Loucy (cell line): ENCODE measurements around the gene COP1.
"Not testable (repeated sequence)": the region's sequence is repeated elsewhere in the genome, so short reads cannot be mapped to it uniquely, and the experiment has no call there.

Experiments used
- H2AFZ ChIP-seq: fragments of 200-600 bp; sonication (generic); 2 replicates; pipeline ENCODE4 v1.6.0; 2016; ENCODE audit warnings: antibody characterized with exemption, mild to moderate bottlenecking, low read length, moderate library complexity
- H3F3A ChIP-seq: fragments of 200-600 bp; 2 replicates; pipeline ENCODE4 v1.6.0; 2016; ENCODE audit warnings: antibody characterized with exemption, low read depth, mild to moderate bottlenecking
- H3K27me3 ChIP-seq: fragments of 200-600 bp; sonication (generic); 2 replicates; pipeline ENCODE4 v1.6.1; 2014; ENCODE audit warnings: low read length, mild to moderate bottlenecking; ENCODE audit not compliant: insufficient read depth, poor library complexity, severe bottlenecking
- H3K36me3 ChIP-seq: fragments of 200-600 bp; sonication (generic); 2 replicates; pipeline ENCODE4 v1.6.1; 2016; ENCODE audit warnings: low read length; ENCODE audit not compliant: insufficient read depth
- H3K4me1 ChIP-seq: fragments of 200-600 bp; sonication (generic); 2 replicates; pipeline ENCODE4 v1.5.1; 2014; ENCODE audit warnings: low read length, mild to moderate bottlenecking; ENCODE audit not compliant: insufficient read depth, poor library complexity, severe bottlenecking
- H3K4me2 ChIP-seq: fragments of 200-600 bp; sonication (generic); 2 replicates; pipeline ENCODE4 v1.6.0; 2014; ENCODE audit warnings: antibody characterized with exemption, low read length, low read depth, mild to moderate bottlenecking; ENCODE audit not compliant: poor library complexity, severe bottlenecking
- H3K4me3 ChIP-seq: fragments of 200-600 bp; sonication (generic); 2 replicates; pipeline ENCODE4 v1.5.1; 2014; ENCODE audit warnings: low read length, mild to moderate bottlenecking, mixed read lengths; ENCODE audit not compliant: poor library complexity, severe bottlenecking
- H3K79me2 ChIP-seq: fragments of 200-600 bp; sonication (generic); 2 replicates; pipeline ENCODE4 v1.6.1; 2014; ENCODE audit warnings: low read length; ENCODE audit not compliant: insufficient read depth
- H3K9ac ChIP-seq: fragments of 200-600 bp; sonication (generic); 2 replicates; pipeline ENCODE4 v1.6.0; 2014; ENCODE audit warnings: mild to moderate bottlenecking, low read depth, low read length, moderate library complexity; ENCODE audit not compliant: poor library complexity, severe bottlenecking
- H3K9me2 ChIP-seq: fragments of 200-600 bp; sonication (generic); replicated peaks from 2 replicates; pipeline ENCODE4 v1.6.1; 2016; ENCODE audit warnings: low read depth, low read length, mixed read lengths
- H3K9me3 ChIP-seq: fragments of 200-600 bp; sonication (generic); 2 replicates; pipeline ENCODE4 v1.6.1; 2014; ENCODE audit warnings: mild to moderate bottlenecking, antibody characterized with exemption, low read length, low read depth; ENCODE audit not compliant: insufficient read depth
- H4K20me1 ChIP-seq: fragments of 200-600 bp; sonication (generic); 2 replicates; pipeline ENCODE4 v1.6.0; 2014; ENCODE audit warnings: antibody characterized with exemption, low read length, mild to moderate bottlenecking; ENCODE audit not compliant: insufficient read depth, poor library complexity, severe bottlenecking
- CTCF ChIP-seq: fragments of 200-600 bp; sonication (generic); conservative IDR thresholded peaks from 2 replicates; pipeline ENCODE4 v1.5.1; 2014; ENCODE audit warnings: mild to moderate bottlenecking, antibody characterized with exemption, low read length
- EZH2phosphoT487 ChIP-seq: fragments of 200-600 bp; IDR thresholded peaks from 2 replicates; pipeline ENCODE4 v1.6.1; 2018; ENCODE audit warnings: antibody characterized with exemption, mild to moderate bottlenecking, moderate library complexity, borderline replicate concordance

The COP1 gene

DNA sequence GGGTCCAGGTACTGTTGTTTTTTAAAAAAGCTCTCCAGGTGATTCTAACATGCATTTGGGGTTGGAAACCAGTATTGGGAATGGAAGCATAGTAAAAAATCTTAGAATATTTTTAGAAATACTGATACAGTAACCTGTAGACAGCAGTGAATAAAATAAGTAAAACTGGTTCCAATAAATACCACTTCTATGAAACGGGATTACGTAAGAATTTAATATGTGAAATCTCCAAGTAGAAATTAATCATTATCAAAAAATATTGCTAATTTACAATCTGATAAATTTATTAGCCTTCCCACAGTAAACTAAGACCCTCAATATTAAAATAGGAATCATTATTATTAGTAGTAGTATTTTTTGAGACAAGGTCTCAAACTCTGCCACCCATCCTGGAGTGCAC is 177.5 kb downstream of the COP1 start:
- no peak overlapping the region for H3K4me2 ChIP-seq
- H3K9ac ChIP-seq = no peak overlapping the region
- H3K4me1 ChIP-seq = no peaks in the 10 kb centered on the region
- no peaks in the 10 kb centered on the region for H3K79me2 ChIP-seq
- H3K9me3 ChIP-seq = no peaks in the 10 kb centered on the region
- no peaks in the 10 kb centered on the region for H3F3A ChIP-seq
- no peaks in the 10 kb centered on the region for H3K9me2 ChIP-seq
- H3K36me3 ChIP-seq = peaks cover 29% of the 10 kb centered on the region; the same call in 1 of the 2 replicates
- TF ChIP-seq CTCF = no peak
- TF ChIP-seq EZH2phosphoT487 = no peak
- no peaks in the 10 kb centered on the region for H3K27me3 ChIP-seq
- H4K20me1 ChIP-seq = no peaks in the 10 kb centered on the region
- H3K4me3 ChIP-seq = no peak overlapping the region
- no peak overlapping the region for H2AFZ ChIP-seq

GRCh38 chr1:176029155-176029554 is 177.9 kb downstream of the COP1 start:
- H3K9me2 ChIP-seq = no peaks in the 10 kb centered on the region
- no peak overlapping the region for H3K4me3 ChIP-seq

DNA sequence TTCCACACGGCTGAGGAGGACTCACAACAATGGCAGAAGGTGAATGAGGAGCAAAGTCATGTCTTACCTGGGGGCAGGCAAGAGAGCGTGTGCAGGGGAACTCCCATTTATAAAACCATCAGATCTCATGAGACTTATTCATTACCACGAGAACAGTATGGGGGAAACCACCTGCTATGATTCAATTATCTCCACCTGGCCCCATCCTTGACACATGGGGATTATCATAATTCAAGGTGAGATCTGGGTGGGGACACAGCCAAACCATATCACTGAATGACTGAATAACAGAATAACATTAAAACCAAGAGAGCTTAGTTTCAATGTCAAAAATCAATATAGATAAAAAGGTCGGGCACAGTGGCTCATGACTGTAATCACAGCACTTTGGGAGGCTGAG is 179.2 kb downstream of the COP1 start:
- H3K4me3 ChIP-seq, H3K9ac ChIP-seq, H3F3A ChIP-seq, H3K9me2 ChIP-seq, H4K20me1 ChIP-seq, H2AFZ ChIP-seq, H3K27me3 ChIP-seq, H3K79me2 ChIP-seq, H3K9me3 ChIP-seq, H3K4me2 ChIP-seq, H3K4me1 ChIP-seq: not testable (repeated sequence)
- peaks cover 36% of the 10 kb centered on the region; the same call in 1 of the 2 replicates for H3K36me3 ChIP-seq

More at GRCh38 chr1:176029155-176029554, 177.9 kb downstream of the COP1 start:
- no peaks in the 10 kb centered on the region for H3K79me2 ChIP-seq
- TF ChIP-seq EZH2phosphoT487 (no peak), CTCF (no peak)
- no peak overlapping the region for H3K9ac ChIP-seq
- H2AFZ ChIP-seq = no peak overlapping the region
- H3K27me3 ChIP-seq = no peaks in the 10 kb centered on the region
- no peaks in the 10 kb centered on the region for H3K4me1 ChIP-seq
- no peaks in the 10 kb centered on the region for H3F3A ChIP-seq
- H3K9me3 ChIP-seq = no peaks in the 10 kb centered on the region
- no peak overlapping the region for H3K4me2 ChIP-seq
- H4K20me1 ChIP-seq = no peaks in the 10 kb centered on the region
- H3K36me3 ChIP-seq = peaks cover 31% of the 10 kb centered on the region; the same call in 1 of the 2 replicates

DNA sequence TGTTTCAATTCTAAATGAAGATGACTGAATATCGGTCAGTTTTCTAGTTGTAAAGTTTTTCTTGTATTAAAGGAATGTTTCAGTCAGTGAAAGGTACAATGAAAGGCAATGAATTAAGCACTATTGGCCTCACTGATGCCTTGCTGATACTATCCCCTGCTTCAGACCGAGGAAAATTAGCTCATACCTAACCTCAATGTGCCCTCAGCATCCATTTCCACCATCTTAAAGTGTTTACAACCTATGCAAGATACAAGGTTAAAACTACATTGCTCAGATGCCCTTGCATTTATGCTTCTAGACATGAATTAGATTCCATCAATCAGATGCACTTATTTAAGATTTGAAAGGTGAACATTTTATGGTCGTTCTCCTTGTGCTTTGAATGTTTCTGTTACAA is 184.5 kb downstream of the COP1 start:
- Histone ChIP-seq H3K9ac (no peak overlapping the region), H4K20me1 (no peaks in the 10 kb centered on the region), H3F3A (no peaks in the 10 kb centered on the region), H3K36me3 (peaks cover 53% of the 10 kb centered on the region; the same call in 1 of the 2 replicates), H3K79me2 (no peaks in the 10 kb centered on the region), H3K4me3 (no peak overlapping the region), H3K4me2 (no peak overlapping the region), H3K27me3 (no peaks in the 10 kb centered on the region), H3K4me1 (peaks cover 6% of the 10 kb centered on the region), H3K9me3 (no peaks in the 10 kb centered on the region), H2AFZ (no peak overlapping the region), H3K9me2 (no peaks in the 10 kb centered on the region)
- no peak for TF ChIP-seq EZH2phosphoT487
- TF ChIP-seq CTCF = no peak
